Measurements from ENCODE around the gene C1orf232.

The C1orf232 gene

GRCh38 chr1:26122988-26123973, 45.5 kb downstream of the C1orf232 start:
- DNase-seq: no peak

GRCh38 chr1:26121854-26122773, 46.6 kb downstream of the C1orf232 start:
- DNase-seq: no peak

GRCh38 chr1:26119892-26120608, 48.7 kb downstream of the C1orf232 start:
- no peak for DNase-seq

- DNase-seq: no peak
Observed at GRCh38 chr1:26114165-26114927, 54.4 kb downstream of the C1orf232 start.

Measured in NCI-H2081 (cell line).